ENCODE results near the gene MYRIP.

GRCh38 chr3:40118091-40118490 is 308.7 kb downstream of the MYRIP start:
- TF ChIP-seq POLR2AphosphoS5 (IDR thresholded peaks at IDR 0.05; ENCODE audit: low read depth, low read length) (no peak), POLR2A (IDR thresholded peaks at IDR 0.05; ENCODE audit: low read depth, low read length) (no peak)

Data from GM12892 (cell line).